HEK293 (cell line): ENCODE measurements around the gene PMFBP1.

Source experiments
- ZNF114 ChIP-seq: fragments of 450-650 bp; formaldehyde crosslinking; IDR thresholded peaks from 2 replicates; pipeline ENCODE4 v1.5.0; 2017; ENCODE audit warnings: missing biosample characterization, missing genetic modification characterization
- ZNF266 ChIP-seq: fragments of 450-650 bp; formaldehyde crosslinking; IDR thresholded peaks from 2 replicates; pipeline ENCODE4 v1.5.1; 2016; ENCODE audit warnings: missing biosample characterization, missing genetic modification characterization, low read depth
- ZNF510 ChIP-seq: fragments of 450-650 bp; formaldehyde crosslinking; IDR thresholded peaks from 2 replicates; pipeline ENCODE4 v1.5.1; 2018; ENCODE audit warnings: mild to moderate bottlenecking, missing genetic modification characterization, missing biosample characterization; ENCODE audit not compliant: insufficient replicate concordance
- ZNF777 ChIP-seq: fragments of 450-650 bp; formaldehyde crosslinking; IDR thresholded peaks from 2 replicates; pipeline ENCODE4 v1.5.1; 2017; ENCODE audit warnings: missing biosample characterization, missing genetic modification characterization, borderline replicate concordance
- TF ChIP-seq, protein P1 (sequence below): fragments of 450-650 bp; formaldehyde crosslinking; IDR thresholded peaks from 2 replicates; pipeline ENCODE4 v1.5.1; 2016; ENCODE audit warnings: missing biosample characterization, missing genetic modification characterization
- TF ChIP-seq, protein P2 (sequence below): fragments of 450-650 bp; formaldehyde crosslinking; IDR thresholded peaks from 2 replicates; pipeline ENCODE4 v1.5.1; 2016; ENCODE audit warnings: missing biosample characterization, missing genetic modification characterization
- TF ChIP-seq, protein P3 (sequence below): fragments of 450-650 bp; formaldehyde crosslinking; IDR thresholded peaks from 2 replicates; pipeline ENCODE4 v1.5.1; 2016; ENCODE audit warnings: missing biosample characterization, missing genetic modification characterization

DNA sequence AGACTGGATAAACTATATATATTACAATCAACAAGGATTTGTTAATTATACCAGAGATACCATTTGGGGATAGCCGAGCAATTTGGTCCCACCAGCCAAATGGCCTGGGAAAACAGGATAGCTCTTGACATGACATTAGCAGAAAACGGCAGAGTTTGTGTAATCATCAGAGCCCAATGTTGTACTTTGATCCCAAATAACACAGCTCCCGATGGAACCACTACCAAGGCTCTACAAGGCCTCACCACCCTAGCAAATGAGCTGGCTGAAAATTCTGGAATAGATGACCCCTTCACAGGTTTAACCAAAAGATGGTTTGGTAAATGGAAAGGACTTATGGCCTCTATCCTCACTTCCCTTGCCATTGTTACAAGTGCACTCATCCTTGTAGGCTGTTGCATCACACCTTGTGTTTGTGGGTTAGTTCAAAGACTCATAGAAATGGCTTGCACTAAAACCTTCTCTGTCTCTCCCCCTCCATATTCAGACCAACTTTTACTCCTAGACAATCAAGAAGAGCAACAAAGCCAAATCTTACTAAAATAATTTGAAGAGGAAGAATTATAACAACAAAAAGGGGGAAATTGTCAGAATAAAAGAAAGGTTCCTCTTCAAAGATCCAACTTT is 88.1 kb downstream of the PMFBP1 start:
- TF ChIP-seq ZNF266 (tag by site-specific recombination) = no peak
- TF ChIP-seq, protein P1, sequence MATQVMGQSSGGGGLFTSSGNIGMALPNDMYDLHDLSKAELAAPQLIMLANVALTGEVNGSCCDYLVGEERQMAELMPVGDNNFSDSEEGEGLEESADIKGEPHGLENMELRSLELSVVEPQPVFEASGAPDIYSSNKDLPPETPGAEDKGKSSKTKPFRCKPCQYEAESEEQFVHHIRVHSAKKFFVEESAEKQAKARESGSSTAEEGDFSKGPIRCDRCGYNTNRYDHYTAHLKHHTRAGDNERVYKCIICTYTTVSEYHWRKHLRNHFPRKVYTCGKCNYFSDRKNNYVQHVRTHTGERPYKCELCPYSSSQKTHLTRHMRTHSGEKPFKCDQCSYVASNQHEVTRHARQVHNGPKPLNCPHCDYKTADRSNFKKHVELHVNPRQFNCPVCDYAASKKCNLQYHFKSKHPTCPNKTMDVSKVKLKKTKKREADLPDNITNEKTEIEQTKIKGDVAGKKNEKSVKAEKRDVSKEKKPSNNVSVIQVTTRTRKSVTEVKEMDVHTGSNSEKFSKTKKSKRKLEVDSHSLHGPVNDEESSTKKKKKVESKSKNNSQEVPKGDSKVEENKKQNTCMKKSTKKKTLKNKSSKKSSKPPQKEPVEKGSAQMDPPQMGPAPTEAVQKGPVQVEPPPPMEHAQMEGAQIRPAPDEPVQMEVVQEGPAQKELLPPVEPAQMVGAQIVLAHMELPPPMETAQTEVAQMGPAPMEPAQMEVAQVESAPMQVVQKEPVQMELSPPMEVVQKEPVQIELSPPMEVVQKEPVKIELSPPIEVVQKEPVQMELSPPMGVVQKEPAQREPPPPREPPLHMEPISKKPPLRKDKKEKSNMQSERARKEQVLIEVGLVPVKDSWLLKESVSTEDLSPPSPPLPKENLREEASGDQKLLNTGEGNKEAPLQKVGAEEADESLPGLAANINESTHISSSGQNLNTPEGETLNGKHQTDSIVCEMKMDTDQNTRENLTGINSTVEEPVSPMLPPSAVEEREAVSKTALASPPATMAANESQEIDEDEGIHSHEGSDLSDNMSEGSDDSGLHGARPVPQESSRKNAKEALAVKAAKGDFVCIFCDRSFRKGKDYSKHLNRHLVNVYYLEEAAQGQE (tag by site-specific recombination) = no peak
- TF ChIP-seq, protein P2, sequence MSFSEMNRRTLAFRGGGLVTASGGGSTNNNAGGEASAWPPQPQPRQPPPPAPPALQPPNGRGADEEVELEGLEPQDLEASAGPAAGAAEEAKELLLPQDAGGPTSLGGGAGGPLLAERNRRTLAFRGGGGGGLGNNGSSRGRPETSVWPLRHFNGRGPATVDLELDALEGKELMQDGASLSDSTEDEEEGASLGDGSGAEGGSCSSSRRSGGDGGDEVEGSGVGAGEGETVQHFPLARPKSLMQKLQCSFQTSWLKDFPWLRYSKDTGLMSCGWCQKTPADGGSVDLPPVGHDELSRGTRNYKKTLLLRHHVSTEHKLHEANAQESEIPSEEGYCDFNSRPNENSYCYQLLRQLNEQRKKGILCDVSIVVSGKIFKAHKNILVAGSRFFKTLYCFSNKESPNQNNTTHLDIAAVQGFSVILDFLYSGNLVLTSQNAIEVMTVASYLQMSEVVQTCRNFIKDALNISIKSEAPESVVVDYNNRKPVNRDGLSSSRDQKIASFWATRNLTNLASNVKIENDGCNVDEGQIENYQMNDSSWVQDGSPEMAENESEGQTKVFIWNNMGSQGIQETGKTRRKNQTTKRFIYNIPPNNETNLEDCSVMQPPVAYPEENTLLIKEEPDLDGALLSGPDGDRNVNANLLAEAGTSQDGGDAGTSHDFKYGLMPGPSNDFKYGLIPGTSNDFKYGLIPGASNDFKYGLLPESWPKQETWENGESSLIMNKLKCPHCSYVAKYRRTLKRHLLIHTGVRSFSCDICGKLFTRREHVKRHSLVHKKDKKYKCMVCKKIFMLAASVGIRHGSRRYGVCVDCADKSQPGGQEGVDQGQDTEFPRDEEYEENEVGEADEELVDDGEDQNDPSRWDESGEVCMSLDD (tag by site-specific recombination) = no peak
- TF ChIP-seq, protein P3, sequence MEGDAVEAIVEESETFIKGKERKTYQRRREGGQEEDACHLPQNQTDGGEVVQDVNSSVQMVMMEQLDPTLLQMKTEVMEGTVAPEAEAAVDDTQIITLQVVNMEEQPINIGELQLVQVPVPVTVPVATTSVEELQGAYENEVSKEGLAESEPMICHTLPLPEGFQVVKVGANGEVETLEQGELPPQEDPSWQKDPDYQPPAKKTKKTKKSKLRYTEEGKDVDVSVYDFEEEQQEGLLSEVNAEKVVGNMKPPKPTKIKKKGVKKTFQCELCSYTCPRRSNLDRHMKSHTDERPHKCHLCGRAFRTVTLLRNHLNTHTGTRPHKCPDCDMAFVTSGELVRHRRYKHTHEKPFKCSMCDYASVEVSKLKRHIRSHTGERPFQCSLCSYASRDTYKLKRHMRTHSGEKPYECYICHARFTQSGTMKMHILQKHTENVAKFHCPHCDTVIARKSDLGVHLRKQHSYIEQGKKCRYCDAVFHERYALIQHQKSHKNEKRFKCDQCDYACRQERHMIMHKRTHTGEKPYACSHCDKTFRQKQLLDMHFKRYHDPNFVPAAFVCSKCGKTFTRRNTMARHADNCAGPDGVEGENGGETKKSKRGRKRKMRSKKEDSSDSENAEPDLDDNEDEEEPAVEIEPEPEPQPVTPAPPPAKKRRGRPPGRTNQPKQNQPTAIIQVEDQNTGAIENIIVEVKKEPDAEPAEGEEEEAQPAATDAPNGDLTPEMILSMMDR (tag by site-specific recombination) = no peak
- no peak for TF ChIP-seq ZNF114 (tag by site-specific recombination)
- TF ChIP-seq ZNF510 (tag by site-specific recombination) = no peak
- no peak for TF ChIP-seq ZNF777 (tag by site-specific recombination)
